NCI-H69 (cell line): ENCODE measurements around the gene MROH9.
"Not testable (repeated sequence)": the region's sequence is repeated elsewhere in the genome, so short reads cannot be mapped to it uniquely, and the experiment has no call there.

ENCODE experiments used
- DNase-seq: peaks from one replicate; lab custom pipeline; 2025; lab: John Stamatoyannopoulos, UW

Gene MROH9

GRCh38 chr1:170935231-170935630 lies at the start of gene MROH9:
Gene MROH9, plus strand, starts transcription at chr1:170935534. Its CDS starts 10,023 bp downstream, at chr1:170945557.
- DNase-seq: no peak

- no peak for DNase-seq
These were observed 49.8 kb upstream of the MROH9 start for GRCh38 chr1:170885551-170885950.

GRCh38 chr1:170886460-170886859 lies 48.9 kb upstream of the MROH9 start:
- no peak for DNase-seq

- no peak for DNase-seq
These were observed 47.6 kb upstream of the MROH9 start for GRCh38 chr1:170887726-170888125.

GRCh38 chr1:170891872-170892271 lies 43.5 kb upstream of the MROH9 start:
- no peak for DNase-seq

GRCh38 chr1:170893655-170894297 lies 41.6 kb upstream of the MROH9 start:
- no peak for DNase-seq

GRCh38 chr1:170903961-170904360 lies 31.4 kb upstream of the MROH9 start:
- no peak for DNase-seq

GRCh38 chr1:170908942-170909341 lies 26.4 kb upstream of the MROH9 start:
- DNase-seq: no peak

- no peak for DNase-seq
These were observed 25.1 kb upstream of the MROH9 start for GRCh38 chr1:170910273-170910672.

- DNase-seq: no peak
These were observed 18.0 kb upstream of the MROH9 start for GRCh38 chr1:170917373-170917772.

- DNase-seq: not testable (repeated sequence)
These were observed 10.7 kb upstream of the MROH9 start for GRCh38 chr1:170924656-170925055.

- DNase-seq: no peak
These were observed 7.1 kb upstream of the MROH9 start for GRCh38 chr1:170927955-170928840.

- no peak for DNase-seq
These were observed 5.9 kb upstream of the MROH9 start for GRCh38 chr1:170929412-170929834.

GRCh38 chr1:170929835-170930554 lies 5.3 kb upstream of the MROH9 start:
- peak; percentile 64 for DNase-seq

GRCh38 chr1:170931650-170932049 lies 3.7 kb upstream of the MROH9 start:
- DNase-seq: no peak

- no peak for DNase-seq
These were observed 3.1 kb upstream of the MROH9 start for GRCh38 chr1:170932236-170932635.

GRCh38 chr1:170938281-170938680 lies 2.9 kb downstream of the MROH9 start:
- DNase-seq: no peak

GRCh38 chr1:170939476-170939875 lies 4.1 kb downstream of the MROH9 start:
- no peak for DNase-seq

GRCh38 chr1:170951744-170952143 lies 16.4 kb downstream of the MROH9 start:
- not testable (repeated sequence) for DNase-seq

- no peak for DNase-seq
These were observed 24.1 kb downstream of the MROH9 start for GRCh38 chr1:170959385-170959784.

GRCh38 chr1:170964506-170964905 lies 29.2 kb downstream of the MROH9 start:
- DNase-seq: no peak

GRCh38 chr1:170967042-170967910 lies 31.9 kb downstream of the MROH9 start:
- DNase-seq: peak; percentile 36
